Right lobe of liver (tissue), 4 donors: ENCODE measurements around the gene HS6ST3.

Experiments
- POLR2A ChIP-seq: fragments of 450-650 bp; IDR thresholded peaks from one replicate; pipeline ENCODE4 v1.6.1; 2017; ENCODE audit warnings: antibody characterized with exemption, mild to moderate bottlenecking
- TF ChIP-seq, protein P1 (sequence below), 4 donors: fragments of 200-600 bp in 3 of 4; fragments of 450-650 bp in 1 of 4; IDR thresholded peaks; one replicate each; pipeline versions ENCODE4 v1.5.1 to v1.8.0; 2016 to 2022; ENCODE audit warnings: antibody characterized with exemption in 4 of 4, mild to moderate bottlenecking in 2 of 4
- donor health status: DM: no; HTN: no; CAD: no.
- donor health status: DM: no; HTN: no; CAD: no.
- donor health status: DM: no; HTN: yes; CAD: no.

DNA sequence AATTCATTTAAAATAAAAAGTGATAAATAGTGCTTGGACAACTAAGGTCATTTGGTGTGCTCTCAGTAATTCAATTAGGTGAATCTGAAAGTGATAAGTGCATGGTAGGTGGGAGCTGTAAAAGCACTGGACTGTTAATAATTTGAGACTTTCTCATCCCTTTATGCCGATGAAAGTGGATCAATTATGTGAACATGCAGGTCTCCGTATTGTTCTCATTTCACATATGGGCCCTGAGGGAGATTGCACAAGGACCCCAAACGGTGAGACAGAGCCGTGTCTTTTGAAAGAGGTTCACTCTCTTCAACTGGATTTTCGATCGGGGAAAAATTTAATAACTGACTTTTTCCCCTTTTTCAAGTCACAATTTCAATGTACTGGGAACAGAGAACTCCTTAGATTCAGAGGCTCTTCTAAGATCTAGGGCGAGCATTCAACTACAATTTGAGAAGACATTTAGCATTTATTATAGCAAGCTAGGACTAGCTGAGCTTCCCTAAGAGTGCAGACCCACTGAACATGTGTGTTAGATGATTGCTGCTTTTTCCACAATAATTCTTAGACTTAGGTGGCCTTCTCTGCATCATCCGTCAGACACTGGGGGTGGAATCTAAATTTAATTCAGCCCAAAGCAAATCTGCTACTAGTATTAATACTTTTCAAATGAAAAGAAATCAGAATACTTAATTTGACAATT lies 556.8 kb downstream of the HS6ST3 start:
- TF ChIP-seq, protein P1, sequence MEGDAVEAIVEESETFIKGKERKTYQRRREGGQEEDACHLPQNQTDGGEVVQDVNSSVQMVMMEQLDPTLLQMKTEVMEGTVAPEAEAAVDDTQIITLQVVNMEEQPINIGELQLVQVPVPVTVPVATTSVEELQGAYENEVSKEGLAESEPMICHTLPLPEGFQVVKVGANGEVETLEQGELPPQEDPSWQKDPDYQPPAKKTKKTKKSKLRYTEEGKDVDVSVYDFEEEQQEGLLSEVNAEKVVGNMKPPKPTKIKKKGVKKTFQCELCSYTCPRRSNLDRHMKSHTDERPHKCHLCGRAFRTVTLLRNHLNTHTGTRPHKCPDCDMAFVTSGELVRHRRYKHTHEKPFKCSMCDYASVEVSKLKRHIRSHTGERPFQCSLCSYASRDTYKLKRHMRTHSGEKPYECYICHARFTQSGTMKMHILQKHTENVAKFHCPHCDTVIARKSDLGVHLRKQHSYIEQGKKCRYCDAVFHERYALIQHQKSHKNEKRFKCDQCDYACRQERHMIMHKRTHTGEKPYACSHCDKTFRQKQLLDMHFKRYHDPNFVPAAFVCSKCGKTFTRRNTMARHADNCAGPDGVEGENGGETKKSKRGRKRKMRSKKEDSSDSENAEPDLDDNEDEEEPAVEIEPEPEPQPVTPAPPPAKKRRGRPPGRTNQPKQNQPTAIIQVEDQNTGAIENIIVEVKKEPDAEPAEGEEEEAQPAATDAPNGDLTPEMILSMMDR (IDR thresholded peaks at IDR 0.05), result no peak
- no peak for TF ChIP-seq POLR2A
